Measurements from ENCODE around the gene CNNM1.

CNNM1 gene

GRCh38 chr10:99329304-99329553 lies at the start of gene CNNM1:
Gene CNNM1, plus strand, starts transcription at chr10:99329356. Its CDS starts 32 bp downstream, at chr10:99329388.
- no peak for DNase-seq (ENCODE audit: low read depth in 2 of 2, low spot score in 1 of 2)

GRCh38 chr10:99279626-99280111 lies 49.5 kb upstream of the CNNM1 start:
- DNase-seq (ENCODE audit: low read depth in 2 of 2, low spot score in 1 of 2), result no peak

GRCh38 chr10:99280472-99280871 lies 48.7 kb upstream of the CNNM1 start:
- DNase-seq (ENCODE audit: low read depth in 2 of 2, low spot score in 1 of 2), result no peak

GRCh38 chr10:99285881-99286280 lies 43.3 kb upstream of the CNNM1 start:
- no peak for DNase-seq (ENCODE audit: low read depth in 2 of 2, low spot score in 1 of 2)

GRCh38 chr10:99290306-99290705 lies 38.9 kb upstream of the CNNM1 start:
- no peak for DNase-seq (ENCODE audit: low read depth in 2 of 2, low spot score in 1 of 2)

- DNase-seq (ENCODE audit: low read depth in 2 of 2, low spot score in 1 of 2), result no peak
Observed at GRCh38 chr10:99292159-99292558, 37.0 kb upstream of the CNNM1 start.

GRCh38 chr10:99296605-99297004 lies 32.6 kb upstream of the CNNM1 start:
- no peak for DNase-seq (ENCODE audit: low read depth in 2 of 2, low spot score in 1 of 2)

- no peak for DNase-seq (ENCODE audit: low read depth in 2 of 2, low spot score in 1 of 2)
Observed at GRCh38 chr10:99297033-99297432, 32.1 kb upstream of the CNNM1 start.

- no peak for DNase-seq (ENCODE audit: low read depth in 2 of 2, low spot score in 1 of 2)
Observed at GRCh38 chr10:99303899-99304861, 25.0 kb upstream of the CNNM1 start.

GRCh38 chr10:99304862-99305229 lies 24.3 kb upstream of the CNNM1 start:
- DNase-seq (ENCODE audit: low read depth in 2 of 2, low spot score in 1 of 2), result no peak

- DNase-seq (ENCODE audit: low read depth in 2 of 2, low spot score in 1 of 2), result no peak
Observed at GRCh38 chr10:99312501-99312900, 16.7 kb upstream of the CNNM1 start.

- no peak for DNase-seq (ENCODE audit: low read depth in 2 of 2, low spot score in 1 of 2)
Observed at GRCh38 chr10:99315853-99316252, 13.3 kb upstream of the CNNM1 start.

GRCh38 chr10:99316374-99316773 lies 12.8 kb upstream of the CNNM1 start:
- no peak for DNase-seq (ENCODE audit: low read depth in 2 of 2, low spot score in 1 of 2)

GRCh38 chr10:99318048-99318447 lies 11.1 kb upstream of the CNNM1 start:
- DNase-seq (ENCODE audit: low read depth in 2 of 2, low spot score in 1 of 2), result no peak

- DNase-seq (ENCODE audit: low read depth in 2 of 2, low spot score in 1 of 2), result no peak
Observed at GRCh38 chr10:99318475-99318874, 10.7 kb upstream of the CNNM1 start.

GRCh38 chr10:99325281-99325680 lies 3.9 kb upstream of the CNNM1 start:
- no peak for DNase-seq (ENCODE audit: low read depth in 2 of 2, low spot score in 1 of 2)

GRCh38 chr10:99326871-99327270 lies 2.3 kb upstream of the CNNM1 start:
- DNase-seq (ENCODE audit: low read depth in 2 of 2, low spot score in 1 of 2), result no peak

- no peak for DNase-seq (ENCODE audit: low read depth in 2 of 2, low spot score in 1 of 2)
Observed at GRCh38 chr10:99328579-99329303, 415 bp upstream of the CNNM1 start.

- DNase-seq (ENCODE audit: low read depth in 2 of 2, low spot score in 1 of 2), result no peak
Observed at GRCh38 chr10:99329554-99330346, 594 bp downstream of the CNNM1 start.

- DNase-seq (ENCODE audit: low read depth in 2 of 2, low spot score in 1 of 2), result no peak
Observed at GRCh38 chr10:99330347-99330924, 1.3 kb downstream of the CNNM1 start.

- no peak for DNase-seq (ENCODE audit: low read depth in 2 of 2, low spot score in 1 of 2)
Observed at GRCh38 chr10:99331207-99331803, 2.1 kb downstream of the CNNM1 start.

All from stimulated activated CD8-positive, alpha-beta memory T cell treated with anti-CD3 and anti-CD28 coated beads, Interleukin-4, amount 100 ng/mL, for 4 hours (primary cell).